ENCODE measurements around the gene CCDC149. TPM values are rescaled to one million over a fixed set of nuclear protein-coding genes. Genes with fewer than 3 reads are reported as not detected.

The CCDC149 gene
- total and polyA plus RNA-seq, 2 of the 13 experiments (the other 11 are each of a cell fraction or from before 2014, with no cell fraction given) = 0.44 to 0.95 TPM

- no peak for TF ChIP-seq HIC2 (CRISPR knock-in tag; IDR thresholded peaks at IDR 0.05; ENCODE audit: low read depth)
- no peak for TF ChIP-seq SIN3A (IDR thresholded peaks at IDR 0.05; ENCODE audit: borderline replicate concordance, low read depth, low read length)
- TF ChIP-seq TP53 (CRISPR knock-in tag; conservative IDR thresholded peaks at IDR 0.05) = no peak
- TF ChIP-seq ISX (CRISPR knock-in tag; conservative IDR thresholded peaks at IDR 0.05) = no peak
- no peak for TF ChIP-seq ZNF710 (CRISPR knock-in tag; IDR thresholded peaks at IDR 0.05; ENCODE audit: borderline replicate concordance)
- no peak for TF ChIP-seq NCOA5 (CRISPR knock-in tag; IDR thresholded peaks at IDR 0.05)
- no peak for TF ChIP-seq NFE2 (CRISPR knock-in tag; IDR thresholded peaks at IDR 0.05)
Measured at GRCh38 chr4:24795666-24796381, 117.0 kb downstream of the CCDC149 start (continued).

GRCh38 chr4:24794916-24795665, 117.8 kb downstream of the CCDC149 start, which contains the start of gene SOD3:
Gene SOD3, plus strand, starts transcription at chr4:24795573. Its CDS starts 3,949 bp downstream, at chr4:24799522.
- no peak within 1 kb of the TSS for H3K27ac ChIP-seq (ENCODE audit: extremely low read length, insufficient read depth, low read length)
- no peaks in the 10 kb centered on the region for H3K79me2 ChIP-seq (ENCODE audit: insufficient read depth, low read length)
- no peak within 1 kb of the TSS for H3K9ac ChIP-seq (ENCODE audit: insufficient read depth, low read depth, low read length)
- H3K4me2 ChIP-seq (ENCODE audit: low read depth, low read length) = peak within 1 kb of the TSS; percentile 65
- H3K9me3 ChIP-seq (ENCODE audit: low read length) = no peaks in the 10 kb centered on the region
- BruUV-seq (replicated peaks) = no TSS peak
- H3K4me1 ChIP-seq (ENCODE audit: insufficient read depth, low read length) = peaks cover 44% of the 10 kb centered on the region
- H2AFZ ChIP-seq (ENCODE audit: low read length) = no peak within 1 kb of the TSS
- 32% methylated on average over 19 of the region's 21 CpGs for WGBS (ENCODE audit: low lambda C conversion rate)
- ChIA-PET POLR2A (no interaction called here), CTCF (ENCODE audit: low intra/inter-chr PET ratio, low total read pairs) (no interaction called here)
- in situ Hi-C loops (cut with HindIII; ENCODE audit: extremely low pct_ligation_motif_present, low pct_unique_long_range_greater_than_20kb) (no loop called here), intact Hi-C loops (cut with micrococcal nuclease; ENCODE audit: unreplicated experiment) (no loop called here)
- no peaks in the 10 kb centered on the region for H3K36me3 ChIP-seq (replicated peaks in 1 of 2; ENCODE audit: control insufficient read depth in 1 of 2, insufficient read depth in 2 of 2, low read length in 2 of 2)
- ATAC-seq (peak; percentile 93), DNase-seq (ENCODE audit: low spot score) (peak; percentile 18), FAIRE-seq (no peak)
- peaks cover 1 to 8% of the 10 kb centered on the region in 2 experiments; a peak in 2 of 5 replicates for H3K27me3 ChIP-seq (ENCODE audit: control insufficient read depth in 1 of 2, insufficient read depth in 2 of 2, low read length in 2 of 2)
- no peaks in the 10 kb centered on the region for H4K20me1 ChIP-seq (ENCODE audit: insufficient read depth, low read length)
- peak within 1 kb of the TSS in 1 of 3 experiments; percentile 45; a peak in 1 of 6 replicates for H3K4me3 ChIP-seq (replicated peaks in 1 of 3; ENCODE audit: insufficient read depth in 1 of 3, low read depth in 2 of 3, low read length in 3 of 3)
- TF ChIP-seq ZNF570 (CRISPR knock-in tag; IDR thresholded peaks at IDR 0.05; ENCODE audit: borderline replicate concordance) (no peak), ZBTB21 (CRISPR knock-in tag; IDR thresholded peaks at IDR 0.05) (peak; percentile 40; the same call in 1 of the 2 replicates), GTF3A (CRISPR knock-in tag; conservative IDR thresholded peaks at IDR 0.05) (no peak), ZNF629 (CRISPR knock-in tag; conservative IDR thresholded peaks at IDR 0.05) (peak; percentile 51; the same call in 1 of the 2 replicates), TEAD3 (CRISPR knock-in tag; optimal IDR thresholded peaks at IDR 0.05; ENCODE audit: borderline replicate concordance) (peak; percentile 24), LCORL (IDR thresholded peaks at IDR 0.05) (no peak), LCORL (CRISPR knock-in tag; IDR thresholded peaks at IDR 0.05) (peak; percentile 52; the same call in 1 of the 2 replicates), MLX (CRISPR knock-in tag; IDR thresholded peaks at IDR 0.05) (no peak), NCOA1 (CRISPR knock-in tag; IDR thresholded peaks at IDR 0.05) (no peak), NR2F6 (IDR thresholded peaks at IDR 0.05) (no peak), NR2F6 (CRISPR knock-in tag; IDR thresholded peaks at IDR 0.05) (no peak), ZMYM4 (CRISPR knock-in tag; IDR thresholded peaks at IDR 0.05) (peak; percentile 20; the same call in 1 of the 2 replicates)

Data from HepG2 (cell line).